Measurements from ENCODE around the gene ARMC8. TPM values are rescaled to one million over a fixed set of nuclear protein-coding genes. Genes with fewer than 3 reads are reported as not detected.

ARMC8 gene
- total RNA-seq, 1 experiment from 2014 or later: 80.9 TPM

GRCh38 chr3:138200424-138200823, 13.3 kb downstream of the ARMC8 start:
- CTCF ChIA-PET: no interaction called here
- intact Hi-C loops (cut with micrococcal nuclease; ENCODE audit: unreplicated experiment): no loop called here
- Mint-ChIP-seq H3K27ac (ENCODE audit: unreplicated experiment) (no peak overlapping the region), H3K27me3 (ENCODE audit: unreplicated experiment) (no peaks in the 10 kb centered on the region), H3K36me3 (ENCODE audit: insufficient read depth, unreplicated experiment) (no peaks in the 10 kb centered on the region), H3K4me1 (ENCODE audit: low read depth, unreplicated experiment) (peaks cover 25% of the 10 kb centered on the region), H3K9me3 (ENCODE audit: low read depth, unreplicated experiment) (no peaks in the 10 kb centered on the region), H3K4me3 (ENCODE audit: low read depth, unreplicated experiment) (no peak overlapping the region)
- no TSS peak for BruUV-seq (replicated peaks)
- no peak for TF ChIP-seq CTCF (IDR thresholded peaks at IDR 0.05; ENCODE audit: unreplicated experiment)
- no peak for DNase-seq

- no peak for TF ChIP-seq CTCF (IDR thresholded peaks at IDR 0.05; ENCODE audit: unreplicated experiment)
- CTCF ChIA-PET: interaction anchor here (0.6 kb wide), 1 partner anchor 16 kb away, joined by 4 read pairs; the partner anchor contains the start of gene ARMC8
- no peak overlapping the region for H3K27ac Mint-ChIP-seq (ENCODE audit: unreplicated experiment)
- H3K36me3 Mint-ChIP-seq (ENCODE audit: insufficient read depth, unreplicated experiment): no peaks in the 10 kb centered on the region
- peaks cover 27% of the 10 kb centered on the region for H3K4me1 Mint-ChIP-seq (ENCODE audit: low read depth, unreplicated experiment)
- DNase-seq: no peak
- BruUV-seq (replicated peaks): no TSS peak
- H3K27me3 Mint-ChIP-seq (ENCODE audit: unreplicated experiment): no peaks in the 10 kb centered on the region
- H3K9me3 Mint-ChIP-seq (ENCODE audit: low read depth, unreplicated experiment): no peaks in the 10 kb centered on the region
- no peak overlapping the region for H3K4me3 Mint-ChIP-seq (ENCODE audit: low read depth, unreplicated experiment)
- intact Hi-C loops (cut with micrococcal nuclease; ENCODE audit: unreplicated experiment): no loop called here
These were observed 16.0 kb downstream of the ARMC8 start for GRCh38 chr3:138202945-138203701.

- H3K9me3 Mint-ChIP-seq (ENCODE audit: low read depth, unreplicated experiment): no peaks in the 10 kb centered on the region
- H3K4me3 Mint-ChIP-seq (ENCODE audit: low read depth, unreplicated experiment): no peak overlapping the region
- DNase-seq: no peak
- intact Hi-C loops (cut with micrococcal nuclease; ENCODE audit: unreplicated experiment): no loop called here
- no TSS peak for BruUV-seq (replicated peaks)
- no peak for TF ChIP-seq CTCF (IDR thresholded peaks at IDR 0.05; ENCODE audit: unreplicated experiment)
- no peaks in the 10 kb centered on the region for H3K27me3 Mint-ChIP-seq (ENCODE audit: unreplicated experiment)
- no peaks in the 10 kb centered on the region for H3K36me3 Mint-ChIP-seq (ENCODE audit: insufficient read depth, unreplicated experiment)
- CTCF ChIA-PET: interaction anchor here (0.6 kb wide), 2 partner anchors 17 to 78 kb away, joined by 3 to 4 read pairs; partner anchors contain the start of gene ARMC8
- peaks cover 27% of the 10 kb centered on the region for H3K4me1 Mint-ChIP-seq (ENCODE audit: low read depth, unreplicated experiment)
- no peak overlapping the region for H3K27ac Mint-ChIP-seq (ENCODE audit: unreplicated experiment)
These were observed 16.8 kb downstream of the ARMC8 start for GRCh38 chr3:138203938-138204337.

GRCh38 chr3:138205527-138205926, 18.4 kb downstream of the ARMC8 start:
- no peak overlapping the region for H3K27ac Mint-ChIP-seq (ENCODE audit: unreplicated experiment)
- H3K9me3 Mint-ChIP-seq (ENCODE audit: low read depth, unreplicated experiment): no peaks in the 10 kb centered on the region
- no peak for DNase-seq
- peaks cover 19% of the 10 kb centered on the region for H3K4me1 Mint-ChIP-seq (ENCODE audit: low read depth, unreplicated experiment)
- no peaks in the 10 kb centered on the region for H3K36me3 Mint-ChIP-seq (ENCODE audit: insufficient read depth, unreplicated experiment)
- H3K4me3 Mint-ChIP-seq (ENCODE audit: low read depth, unreplicated experiment): no peak overlapping the region
- H3K27me3 Mint-ChIP-seq (ENCODE audit: unreplicated experiment): no peaks in the 10 kb centered on the region
- no peak for TF ChIP-seq CTCF (IDR thresholded peaks at IDR 0.05; ENCODE audit: unreplicated experiment)
- intact Hi-C loops (cut with micrococcal nuclease; ENCODE audit: unreplicated experiment): no loop called here
- CTCF ChIA-PET: interaction anchor here (0.6 kb wide), 1 partner anchor 1503 kb away, joined by 3 read pairs; no protein-coding TSS in a partner anchor
- no TSS peak for BruUV-seq (replicated peaks)

Measured in Calu3 (cell line).